ENCODE measurements around the gene MYOZ2. TPM values are rescaled to one million over a fixed set of nuclear protein-coding genes. Genes with fewer than 3 reads are reported as not detected.

Gene MYOZ2
- total and polyA plus RNA-seq, 2 donors (not counting 3 experiments of a cell fraction or from before 2014, with no cell fraction given): 0.11 to 0.13 TPM

GRCh38 chr4:119130365-119131065, 5.1 kb upstream of the MYOZ2 start:
- Histone ChIP-seq H3K4me1 (ENCODE audit: control insufficient read depth, extremely low read depth, insufficient read depth, low read length) (peaks cover 12% of the 10 kb centered on the region), H3K27me3 (ENCODE audit: control insufficient read depth in 2 of 2, insufficient read depth in 2 of 2, low read length in 2 of 2) (no peaks in the 10 kb centered on the region), H3K9me1 (replicated peaks; ENCODE audit: control insufficient read depth, extremely low read depth, insufficient read depth, low read length) (no peaks in the 10 kb centered on the region), H3K36me3 (ENCODE audit: control insufficient read depth in 2 of 2, extremely low read depth in 1 of 2, insufficient read depth in 2 of 2, low read length in 2 of 2) (no peaks in the 10 kb centered on the region), H3K79me2 (ENCODE audit: control insufficient read depth, insufficient read depth, low read length) (no peaks in the 10 kb centered on the region), H3K27ac (ENCODE audit: insufficient read depth, low read depth, low read length) (peak overlapping the region; percentile 29), H3K9me3 (replicated peaks; ENCODE audit: control insufficient read depth, insufficient read depth, low read length) (no peaks in the 10 kb centered on the region), H4K20me1 (replicated peaks; ENCODE audit: control insufficient read depth, extremely low read depth, insufficient read depth, low read length) (no peaks in the 10 kb centered on the region), H3K4me2 (ENCODE audit: insufficient read depth, low read length) (peak overlapping the region; percentile 42), H3K9ac (replicated peaks; ENCODE audit: extremely low read depth, insufficient read depth, low read length) (peak overlapping the region; percentile 9), H3K4me3 (replicated peaks in 1 of 3; ENCODE audit: insufficient read depth in 1 of 3, low read depth in 1 of 3, low read length in 3 of 3) (no peak overlapping the region), H2AFZ (ENCODE audit: low read depth, low read length) (peak overlapping the region; percentile 98)
- intact Hi-C loops (cut with micrococcal nuclease) (loop anchor here (1.0 kb wide), 1 partner anchor 9 kb away; no protein-coding TSS in a partner anchor), dilution Hi-C loops (cut with MboI; ENCODE audit: extremely low pct_ligation_motif_present, low sequenced_read_pairs) (no loop called here)
- FAIRE-seq (peak; percentile 12), DNase-seq (ENCODE audit: low read depth, low spot score) (peak; percentile 85)
- no TSS peak for BruUV-seq (replicated peaks)
- no peak for TF ChIP-seq JUN (IDR thresholded peaks at IDR 0.05; ENCODE audit: borderline replicate concordance, insufficient read depth, insufficient read length, low read depth)
- no peak for TF ChIP-seq POLR2AphosphoS5 (IDR thresholded peaks at IDR 0.05; ENCODE audit: insufficient read depth, low read depth, low read length)
- TF ChIP-seq CTCF (IDR thresholded peaks at IDR 0.05; ENCODE audit: extremely low read depth in 1 of 2, insufficient read depth in 1 of 2, low read depth in 1 of 2, low read length in 2 of 2): no peak
- no peak for TF ChIP-seq POLR2A (IDR thresholded peaks at IDR 0.05; ENCODE audit: low read depth, low read length)
- no peak for TF ChIP-seq GATA2 (IDR thresholded peaks at IDR 0.05; ENCODE audit: insufficient read depth, insufficient read length, low read depth, low read length)
- TF ChIP-seq FOS (IDR thresholded peaks at IDR 0.05; ENCODE audit: borderline replicate concordance, insufficient read depth, low read length): no peak
- no peak for TF ChIP-seq EZH2 (IDR thresholded peaks at IDR 0.05; ENCODE audit: borderline replicate concordance, low read depth, low read length, severe bottlenecking)
- no peak for TF ChIP-seq MAX (IDR thresholded peaks at IDR 0.05; ENCODE audit: insufficient read depth, insufficient read length)
- no peak for TF ChIP-seq MYC (IDR thresholded peaks at IDR 0.05; ENCODE audit: low read depth, low read length)
- ChIA-PET POLR2A (no interaction called here), CTCF (interaction anchor here (1.0 to 1.4 kb wide), 2 partner anchors 9 to 82 kb away, joined by 4 read pairs; partner anchors contain the start of gene USP53)

All from endothelial cell of umbilical vein (primary cell).